HEK293 (cell line): ENCODE results near the gene SUSD2.

Experiments used
- CTCF ChIA-PET: fragments of 350-600 bp; formaldehyde crosslinking; extraction: SDS; loops from one replicate; lab custom pipeline; 2021; ENCODE audit warnings: antibody characterized with exemption; lab: Yijun Ruan, JAX
- POLR2A ChIA-PET: fragments of 300-600 bp; formaldehyde crosslinking; extraction: SDS; loops from one replicate; lab custom pipeline; 2020; ENCODE audit warnings: antibody characterized with exemption, inconsistent platforms; lab: Yijun Ruan, JAX
- H3K27ac ChIP-seq: fragments of 200-500 bp; sonication (Bioruptor generic); 2 replicates; pipeline ENCODE4 v1.5.1; 2014; ENCODE audit warnings: low read depth, low read length, control low read depth, inconsistent platforms; ENCODE audit errors: extremely low read depth
- H3K36me3 ChIP-seq, 2 experiments: fragments of 200-500 bp in 1 of 2; sonication (Bioruptor generic) in 1 of 2; 1 replicate in 1 of 2; 2 replicates in 1 of 2; pipeline ENCODE4 v1.5.1; 2014 to 2017; ENCODE audit warnings: inconsistent platforms in 2 of 2, low read length in 2 of 2; ENCODE audit not compliant: control insufficient read depth in 2 of 2, insufficient read depth in 1 of 2
- H3K4me1 ChIP-seq: fragments of 200-500 bp; sonication (Bioruptor generic); 2 replicates; pipeline ENCODE4 v1.5.1; 2014; ENCODE audit warnings: mild to moderate bottlenecking, low read length, inconsistent platforms; ENCODE audit not compliant: control insufficient read depth, insufficient read depth
- H3K4me3 ChIP-seq: 2 replicates; pipeline ENCODE4 v1.5.1; 2011; ENCODE audit warnings: low read depth, mild to moderate bottlenecking, control low read depth, low read length, moderate library complexity
- H3K9me3 ChIP-seq: fragments of 200-500 bp; sonication (Bioruptor generic); 2 replicates; pipeline ENCODE4 v1.5.1; 2014; ENCODE audit warnings: low read depth, low read length, inconsistent platforms; ENCODE audit not compliant: control insufficient read depth, insufficient read depth
- EGR2 ChIP-seq: fragments of 450-650 bp; formaldehyde crosslinking; IDR thresholded peaks from 2 replicates; pipeline ENCODE4 v1.5.1; 2016; ENCODE audit warnings: low read depth, missing biosample characterization, missing genetic modification characterization
- GLI2 ChIP-seq: fragments of 450-650 bp; formaldehyde crosslinking; IDR thresholded peaks from 2 replicates; pipeline ENCODE4; 2017; ENCODE audit warnings: missing biosample characterization, missing genetic modification characterization, low read depth, borderline replicate concordance
- HOXD13 ChIP-seq: sonication (generic); formaldehyde crosslinking; IDR thresholded peaks from 2 replicates; pipeline ENCODE4 v1.8.0; 2022; ENCODE audit warnings: missing genetic modification reagents, borderline replicate concordance
- KLF7 ChIP-seq: fragments of 450-650 bp; formaldehyde crosslinking; IDR thresholded peaks from 2 replicates; pipeline ENCODE4 v1.5.1; 2016; ENCODE audit warnings: missing biosample characterization, missing genetic modification characterization, borderline replicate concordance
- MYNN ChIP-seq: fragments of 450-650 bp; formaldehyde crosslinking; IDR thresholded peaks from 2 replicates; pipeline ENCODE4 v1.5.1; 2016; ENCODE audit warnings: missing biosample characterization, missing genetic modification characterization, borderline replicate concordance
- SCRT2 ChIP-seq: fragments of 450-650 bp; formaldehyde crosslinking; IDR thresholded peaks from 2 replicates; pipeline ENCODE4 v1.5.1; 2016; ENCODE audit warnings: missing biosample characterization, missing genetic modification characterization
- SP2 ChIP-seq: fragments of 450-650 bp; formaldehyde crosslinking; IDR thresholded peaks from 2 replicates; pipeline ENCODE4 v1.5.1; 2016; ENCODE audit warnings: missing biosample characterization, missing genetic modification characterization
- ZBTB17 ChIP-seq: fragments of 450-650 bp; formaldehyde crosslinking; IDR thresholded peaks from 2 replicates; pipeline ENCODE4 v1.5.1; 2016; ENCODE audit warnings: missing biosample characterization, missing genetic modification characterization
- ZBTB8A ChIP-seq: fragments of 450-650 bp; formaldehyde crosslinking; IDR thresholded peaks from 2 replicates; pipeline ENCODE4 v1.5.1; 2016; ENCODE audit warnings: missing biosample characterization, missing genetic modification characterization
- ZFP3 ChIP-seq: fragments of 450-650 bp; formaldehyde crosslinking; IDR thresholded peaks from 2 replicates; pipeline ENCODE4 v1.5.1; 2016; ENCODE audit warnings: low read depth, missing biosample characterization, missing genetic modification characterization
- ZNF146 ChIP-seq: fragments of 450-650 bp; formaldehyde crosslinking; IDR thresholded peaks from 2 replicates; pipeline ENCODE4 v1.5.1; 2016; ENCODE audit warnings: missing biosample characterization, missing genetic modification characterization
- ZNF311 ChIP-seq: fragments of 450-650 bp; formaldehyde crosslinking; IDR thresholded peaks from 2 replicates; pipeline ENCODE4 v1.5.1; 2017; ENCODE audit warnings: missing biosample characterization, missing genetic modification characterization, borderline replicate concordance
- ZNF621 ChIP-seq: fragments of 450-650 bp; formaldehyde crosslinking; IDR thresholded peaks from 2 replicates; pipeline ENCODE4 v1.5.1; 2017; ENCODE audit warnings: missing biosample characterization, missing genetic modification characterization
- ZNF658 ChIP-seq: fragments of 450-650 bp; formaldehyde crosslinking; IDR thresholded peaks from 2 replicates; pipeline ENCODE4; 2016; ENCODE audit warnings: missing biosample characterization, missing genetic modification characterization
- TF ChIP-seq, protein P1 (sequence below): fragments of 450-650 bp; formaldehyde crosslinking; IDR thresholded peaks from 2 replicates; pipeline ENCODE4 v1.5.1; 2016; ENCODE audit warnings: missing biosample characterization, missing genetic modification characterization, low read depth
- TF ChIP-seq, protein P2 (sequence below): fragments of 450-650 bp; formaldehyde crosslinking; IDR thresholded peaks from 2 replicates; pipeline ENCODE4 v1.5.1; 2017; ENCODE audit warnings: missing biosample characterization, missing genetic modification characterization
- TF ChIP-seq, protein P3 (sequence below): fragments of 450-650 bp; formaldehyde crosslinking; IDR thresholded peaks from 2 replicates; pipeline ENCODE4 v1.5.1; 2016; ENCODE audit warnings: missing biosample characterization, missing genetic modification characterization
- TF ChIP-seq, protein P4 (sequence below): fragments of 450-650 bp; formaldehyde crosslinking; IDR thresholded peaks from 2 replicates; pipeline ENCODE4 v1.5.1; 2016; ENCODE audit warnings: missing biosample characterization, missing genetic modification characterization, borderline replicate concordance
- TF ChIP-seq, protein P5 (sequence below): fragments of 450-650 bp; formaldehyde crosslinking; IDR thresholded peaks from 2 replicates; pipeline ENCODE4 v1.5.1; 2016; ENCODE audit warnings: missing biosample characterization, missing genetic modification characterization

SUSD2 gene

DNA sequence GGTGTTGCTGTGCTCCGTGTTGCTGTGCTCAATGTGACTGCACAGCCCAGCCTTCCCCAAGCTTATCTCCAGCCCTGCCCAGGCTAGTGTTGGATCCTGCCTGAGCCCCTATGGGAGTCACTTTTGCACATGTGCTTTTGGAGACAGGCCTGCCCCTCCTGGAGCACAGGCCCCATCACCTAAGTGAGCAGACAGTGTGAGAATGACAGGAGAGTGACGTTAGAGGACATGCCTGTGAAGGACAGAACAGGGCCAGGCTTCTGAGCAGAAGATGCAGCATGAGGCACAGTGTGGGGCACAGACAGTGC lies 36.6 kb upstream of the SUSD2 start (continued):
- TF ChIP-seq MYNN (tag by site-specific recombination), result no peak
- no peak for TF ChIP-seq ZNF311 (tag by site-specific recombination)
- no peak for TF ChIP-seq ZFP3
- no peak for TF ChIP-seq HOXD13 (CRISPR knock-in tag)
- TF ChIP-seq ZNF146 (tag by site-specific recombination), result no peak

DNA sequence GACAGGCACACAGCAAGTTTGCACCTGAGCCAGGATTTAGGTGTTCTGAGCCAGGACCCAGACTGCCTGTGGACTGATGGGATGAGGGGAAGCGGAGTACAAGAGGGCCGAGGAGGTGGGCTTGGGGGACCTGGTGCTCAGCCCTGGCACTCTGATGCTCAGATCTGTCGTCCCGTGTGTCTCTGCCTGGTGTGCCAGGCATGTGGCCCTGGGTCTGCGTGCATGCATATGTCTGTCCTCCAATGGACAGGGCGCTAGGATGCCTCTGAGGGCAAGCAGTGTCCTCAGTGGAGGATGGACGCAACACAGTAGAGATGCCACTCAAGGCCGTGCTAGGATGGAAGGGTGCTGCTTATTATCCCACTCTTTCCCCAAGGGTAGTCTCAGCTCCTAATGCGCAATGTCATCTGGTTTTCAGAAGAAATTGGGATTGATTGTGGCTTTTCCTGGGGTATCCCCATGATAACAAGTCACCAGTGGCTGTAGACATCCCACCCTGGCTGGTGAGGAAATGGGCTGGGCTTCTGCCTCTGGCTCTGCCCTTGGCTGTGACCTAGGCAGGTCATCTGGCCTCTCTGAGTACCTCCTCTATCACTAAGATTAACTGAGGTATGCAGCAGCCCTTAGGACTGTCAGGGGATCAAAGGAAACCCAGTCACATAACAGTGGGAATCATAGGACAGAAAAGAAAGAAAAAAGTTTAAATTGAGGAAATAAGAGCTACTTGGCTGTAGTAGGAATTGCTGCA lies 35.7 kb upstream of the SUSD2 start:
- Histone ChIP-seq H3K4me1 (peaks cover 16% of the 10 kb centered on the region), H3K36me3 (peaks cover 0 to 44% of the 10 kb centered on the region in 2 experiments; a peak in 1 of 3 replicates), H3K27ac (peak overlapping the region; percentile 65), H3K4me3 (no peak overlapping the region), H3K9me3 (no peaks in the 10 kb centered on the region)
- POLR2A ChIA-PET, result no interaction called here
- no peak for TF ChIP-seq ZNF621 (tag by site-specific recombination)
- TF ChIP-seq, protein P1, sequence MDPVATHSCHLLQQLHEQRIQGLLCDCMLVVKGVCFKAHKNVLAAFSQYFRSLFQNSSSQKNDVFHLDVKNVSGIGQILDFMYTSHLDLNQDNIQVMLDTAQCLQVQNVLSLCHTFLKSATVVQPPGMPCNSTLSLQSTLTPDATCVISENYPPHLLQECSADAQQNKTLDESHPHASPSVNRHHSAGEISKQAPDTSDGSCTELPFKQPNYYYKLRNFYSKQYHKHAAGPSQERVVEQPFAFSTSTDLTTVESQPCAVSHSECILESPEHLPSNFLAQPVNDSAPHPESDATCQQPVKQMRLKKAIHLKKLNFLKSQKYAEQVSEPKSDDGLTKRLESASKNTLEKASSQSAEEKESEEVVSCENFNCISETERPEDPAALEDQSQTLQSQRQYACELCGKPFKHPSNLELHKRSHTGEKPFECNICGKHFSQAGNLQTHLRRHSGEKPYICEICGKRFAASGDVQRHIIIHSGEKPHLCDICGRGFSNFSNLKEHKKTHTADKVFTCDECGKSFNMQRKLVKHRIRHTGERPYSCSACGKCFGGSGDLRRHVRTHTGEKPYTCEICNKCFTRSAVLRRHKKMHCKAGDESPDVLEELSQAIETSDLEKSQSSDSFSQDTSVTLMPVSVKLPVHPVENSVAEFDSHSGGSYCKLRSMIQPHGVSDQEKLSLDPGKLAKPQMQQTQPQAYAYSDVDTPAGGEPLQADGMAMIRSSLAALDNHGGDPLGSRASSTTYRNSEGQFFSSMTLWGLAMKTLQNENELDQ (tag by site-specific recombination), result no peak
- TF ChIP-seq, protein P2, sequence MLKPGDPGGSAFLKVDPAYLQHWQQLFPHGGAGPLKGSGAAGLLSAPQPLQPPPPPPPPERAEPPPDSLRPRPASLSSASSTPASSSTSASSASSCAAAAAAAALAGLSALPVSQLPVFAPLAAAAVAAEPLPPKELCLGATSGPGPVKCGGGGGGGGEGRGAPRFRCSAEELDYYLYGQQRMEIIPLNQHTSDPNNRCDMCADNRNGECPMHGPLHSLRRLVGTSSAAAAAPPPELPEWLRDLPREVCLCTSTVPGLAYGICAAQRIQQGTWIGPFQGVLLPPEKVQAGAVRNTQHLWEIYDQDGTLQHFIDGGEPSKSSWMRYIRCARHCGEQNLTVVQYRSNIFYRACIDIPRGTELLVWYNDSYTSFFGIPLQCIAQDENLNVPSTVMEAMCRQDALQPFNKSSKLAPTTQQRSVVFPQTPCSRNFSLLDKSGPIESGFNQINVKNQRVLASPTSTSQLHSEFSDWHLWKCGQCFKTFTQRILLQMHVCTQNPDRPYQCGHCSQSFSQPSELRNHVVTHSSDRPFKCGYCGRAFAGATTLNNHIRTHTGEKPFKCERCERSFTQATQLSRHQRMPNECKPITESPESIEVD, result 0 out of 2 replicates have a peak, but pooled peaks have one; percentile 45
- CTCF ChIA-PET, result interaction anchor here (2.1 to 3.5 kb wide), 2 partner anchors 10 to 29 kb away, joined by 9 to 49 read pairs; no protein-coding TSS in a partner anchor

DNA sequence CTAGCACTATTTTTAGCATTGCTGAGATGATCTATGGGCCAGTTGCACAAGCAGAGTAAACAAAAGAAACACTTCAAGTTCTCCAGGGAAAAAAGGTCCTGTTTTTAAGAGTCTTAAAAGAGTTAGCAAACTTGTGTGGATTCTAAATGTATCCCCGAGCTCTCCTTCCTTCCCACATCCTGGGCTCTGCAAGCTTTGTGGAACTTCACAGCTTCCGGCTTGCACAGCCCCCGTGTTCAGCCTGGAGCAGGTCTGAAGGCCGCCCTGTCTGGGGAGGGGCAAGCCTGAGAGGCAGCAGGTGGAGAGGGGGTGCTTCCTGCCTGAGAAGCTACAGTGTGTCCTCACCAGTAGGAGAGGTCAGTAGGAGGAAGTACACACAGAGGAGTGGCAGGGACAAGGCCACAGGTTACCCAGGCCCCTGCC lies 35.1 kb upstream of the SUSD2 start:
- Histone ChIP-seq H3K4me3 (no peak overlapping the region), H3K9me3 (no peaks in the 10 kb centered on the region), H3K36me3 (peaks cover 0 to 43% of the 10 kb centered on the region in 2 experiments; a peak in 1 of 3 replicates), H3K27ac (peak overlapping the region; percentile 65), H3K4me1 (peaks cover 16% of the 10 kb centered on the region)
- POLR2A ChIA-PET, result interaction anchor here (1.7 kb wide), 1 partner anchor 11 kb away, joined by 6 read pairs; no protein-coding TSS in a partner anchor
- CTCF ChIA-PET, result interaction anchor here (2.1 to 3.5 kb wide), 2 partner anchors 10 to 29 kb away, joined by 9 to 49 read pairs; no protein-coding TSS in a partner anchor
- TF ChIP-seq GLI2 (tag by site-specific recombination) (no peak), ZNF658 (tag by site-specific recombination) (no peak), SP2 (peak; percentile 69), ZBTB8A (tag by site-specific recombination) (peak; percentile 60), ZBTB17 (peak; percentile 28; the same call in 1 of the 2 replicates), EGR2 (tag by site-specific recombination) (peak; percentile 24; the same call in 1 of the 2 replicates), SCRT2 (tag by site-specific recombination) (peak; percentile 88), KLF7 (tag by site-specific recombination) (no peak)
- TF ChIP-seq, protein P3, sequence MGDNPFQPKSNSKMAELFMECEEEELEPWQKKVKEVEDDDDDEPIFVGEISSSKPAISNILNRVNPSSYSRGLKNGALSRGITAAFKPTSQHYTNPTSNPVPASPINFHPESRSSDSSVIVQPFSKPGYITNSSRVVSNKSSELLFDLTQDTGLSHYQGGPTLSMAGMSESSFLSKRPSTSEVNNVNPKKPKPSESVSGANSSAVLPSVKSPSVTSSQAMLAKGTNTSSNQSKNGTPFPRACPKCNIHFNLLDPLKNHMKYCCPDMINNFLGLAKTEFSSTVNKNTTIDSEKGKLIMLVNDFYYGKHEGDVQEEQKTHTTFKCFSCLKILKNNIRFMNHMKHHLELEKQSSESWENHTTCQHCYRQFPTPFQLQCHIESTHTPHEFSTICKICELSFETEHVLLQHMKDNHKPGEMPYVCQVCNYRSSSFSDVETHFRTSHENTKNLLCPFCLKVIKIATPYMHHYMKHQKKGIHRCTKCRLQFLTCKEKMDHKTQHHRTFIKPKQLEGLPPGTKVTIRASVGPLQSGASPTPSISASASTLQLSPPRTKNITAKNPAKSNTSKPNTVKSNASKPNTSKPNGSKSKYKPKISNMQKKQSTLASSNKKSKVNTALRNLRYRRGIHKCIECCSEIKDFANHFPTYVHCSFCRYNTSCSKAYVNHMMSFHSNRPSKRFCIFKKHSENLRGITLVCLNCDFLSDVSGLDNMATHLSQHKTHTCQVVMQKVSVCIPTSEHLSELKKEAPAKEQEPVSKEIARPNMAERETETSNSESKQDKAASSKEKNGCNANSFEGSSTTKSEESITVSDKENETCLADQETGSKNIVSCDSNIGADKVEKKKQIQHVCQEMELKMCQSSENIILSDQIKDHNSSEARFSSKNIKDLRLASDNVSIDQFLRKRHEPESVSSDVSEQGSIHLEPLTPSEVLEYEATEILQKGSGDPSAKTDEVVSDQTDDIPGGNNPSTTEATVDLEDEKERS (tag by site-specific recombination), result no peak
- TF ChIP-seq, protein P4, sequence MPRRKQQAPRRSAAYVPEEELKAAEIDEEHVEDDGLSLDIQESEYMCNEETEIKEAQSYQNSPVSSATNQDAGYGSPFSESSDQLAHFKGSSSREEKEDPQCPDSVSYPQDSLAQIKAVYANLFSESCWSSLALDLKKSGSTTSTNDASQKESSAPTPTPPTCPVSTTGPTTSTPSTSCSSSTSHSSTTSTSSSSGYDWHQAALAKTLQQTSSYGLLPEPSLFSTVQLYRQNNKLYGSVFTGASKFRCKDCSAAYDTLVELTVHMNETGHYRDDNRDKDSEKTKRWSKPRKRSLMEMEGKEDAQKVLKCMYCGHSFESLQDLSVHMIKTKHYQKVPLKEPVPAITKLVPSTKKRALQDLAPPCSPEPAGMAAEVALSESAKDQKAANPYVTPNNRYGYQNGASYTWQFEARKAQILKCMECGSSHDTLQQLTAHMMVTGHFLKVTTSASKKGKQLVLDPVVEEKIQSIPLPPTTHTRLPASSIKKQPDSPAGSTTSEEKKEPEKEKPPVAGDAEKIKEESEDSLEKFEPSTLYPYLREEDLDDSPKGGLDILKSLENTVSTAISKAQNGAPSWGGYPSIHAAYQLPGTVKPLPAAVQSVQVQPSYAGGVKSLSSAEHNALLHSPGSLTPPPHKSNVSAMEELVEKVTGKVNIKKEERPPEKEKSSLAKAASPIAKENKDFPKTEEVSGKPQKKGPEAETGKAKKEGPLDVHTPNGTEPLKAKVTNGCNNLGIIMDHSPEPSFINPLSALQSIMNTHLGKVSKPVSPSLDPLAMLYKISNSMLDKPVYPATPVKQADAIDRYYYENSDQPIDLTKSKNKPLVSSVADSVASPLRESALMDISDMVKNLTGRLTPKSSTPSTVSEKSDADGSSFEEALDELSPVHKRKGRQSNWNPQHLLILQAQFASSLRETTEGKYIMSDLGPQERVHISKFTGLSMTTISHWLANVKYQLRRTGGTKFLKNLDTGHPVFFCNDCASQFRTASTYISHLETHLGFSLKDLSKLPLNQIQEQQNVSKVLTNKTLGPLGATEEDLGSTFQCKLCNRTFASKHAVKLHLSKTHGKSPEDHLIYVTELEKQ, result no peak
- TF ChIP-seq, protein P5, sequence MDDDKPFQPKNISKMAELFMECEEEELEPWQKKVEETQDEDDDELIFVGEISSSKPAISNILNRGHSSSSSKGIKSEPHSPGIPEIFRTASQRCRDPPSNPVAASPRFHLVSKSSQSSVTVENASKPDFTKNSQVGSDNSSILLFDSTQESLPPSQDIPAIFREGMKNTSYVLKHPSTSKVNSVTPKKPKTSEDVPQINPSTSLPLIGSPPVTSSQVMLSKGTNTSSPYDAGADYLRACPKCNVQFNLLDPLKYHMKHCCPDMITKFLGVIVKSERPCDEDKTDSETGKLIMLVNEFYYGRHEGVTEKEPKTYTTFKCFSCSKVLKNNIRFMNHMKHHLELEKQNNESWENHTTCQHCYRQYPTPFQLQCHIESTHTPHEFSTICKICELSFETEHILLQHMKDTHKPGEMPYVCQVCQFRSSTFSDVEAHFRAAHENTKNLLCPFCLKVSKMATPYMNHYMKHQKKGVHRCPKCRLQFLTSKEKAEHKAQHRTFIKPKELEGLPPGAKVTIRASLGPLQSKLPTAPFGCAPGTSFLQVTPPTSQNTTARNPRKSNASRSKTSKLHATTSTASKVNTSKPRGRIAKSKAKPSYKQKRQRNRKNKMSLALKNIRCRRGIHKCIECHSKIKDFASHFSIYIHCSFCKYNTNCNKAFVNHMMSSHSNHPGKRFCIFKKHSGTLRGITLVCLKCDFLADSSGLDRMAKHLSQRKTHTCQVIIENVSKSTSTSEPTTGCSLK, result no peak
